Lower leg skin (tissue), 3 donors: ENCODE results near the gene PAOX.

Experiments
- POLR2A ChIP-seq, 2 donors: fragments of 450-650 bp; IDR thresholded peaks; one replicate each; pipeline ENCODE4 v1.6.1; 2016 to 2017; ENCODE audit warnings: antibody characterized with exemption in 2 of 2, mild to moderate bottlenecking in 1 of 2, moderate library complexity in 1 of 2
- TF ChIP-seq, protein P1 (sequence below), 3 donors: fragments of 450-650 bp; IDR thresholded peaks; one replicate each; pipeline ENCODE4 v1.5.1; 2016; ENCODE audit warnings: antibody characterized with exemption in 3 of 3, mild to moderate bottlenecking in 3 of 3, moderate library complexity in 2 of 3

DNA sequence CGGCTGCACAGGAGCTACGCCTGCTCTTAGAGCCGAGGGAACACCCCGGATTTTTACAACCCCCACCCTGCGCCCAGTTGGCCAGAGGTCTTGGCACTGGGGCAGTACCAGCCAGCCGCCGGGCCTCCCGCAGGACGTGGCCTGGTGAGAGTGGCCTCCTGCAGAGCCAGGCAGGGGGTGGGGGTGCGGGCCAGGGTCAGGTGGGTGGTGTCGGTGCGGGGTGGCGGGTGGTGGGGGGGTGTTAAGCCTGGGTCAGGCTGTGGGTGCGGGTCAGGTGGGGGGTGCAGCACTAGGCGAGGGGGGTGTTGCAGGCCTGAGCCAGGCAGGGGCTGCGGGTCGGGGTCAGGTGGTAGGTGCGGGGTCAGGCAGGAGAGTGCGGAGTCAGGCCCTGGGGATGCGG lies 6.6 kb upstream of the PAOX start:
- TF ChIP-seq, protein P1, sequence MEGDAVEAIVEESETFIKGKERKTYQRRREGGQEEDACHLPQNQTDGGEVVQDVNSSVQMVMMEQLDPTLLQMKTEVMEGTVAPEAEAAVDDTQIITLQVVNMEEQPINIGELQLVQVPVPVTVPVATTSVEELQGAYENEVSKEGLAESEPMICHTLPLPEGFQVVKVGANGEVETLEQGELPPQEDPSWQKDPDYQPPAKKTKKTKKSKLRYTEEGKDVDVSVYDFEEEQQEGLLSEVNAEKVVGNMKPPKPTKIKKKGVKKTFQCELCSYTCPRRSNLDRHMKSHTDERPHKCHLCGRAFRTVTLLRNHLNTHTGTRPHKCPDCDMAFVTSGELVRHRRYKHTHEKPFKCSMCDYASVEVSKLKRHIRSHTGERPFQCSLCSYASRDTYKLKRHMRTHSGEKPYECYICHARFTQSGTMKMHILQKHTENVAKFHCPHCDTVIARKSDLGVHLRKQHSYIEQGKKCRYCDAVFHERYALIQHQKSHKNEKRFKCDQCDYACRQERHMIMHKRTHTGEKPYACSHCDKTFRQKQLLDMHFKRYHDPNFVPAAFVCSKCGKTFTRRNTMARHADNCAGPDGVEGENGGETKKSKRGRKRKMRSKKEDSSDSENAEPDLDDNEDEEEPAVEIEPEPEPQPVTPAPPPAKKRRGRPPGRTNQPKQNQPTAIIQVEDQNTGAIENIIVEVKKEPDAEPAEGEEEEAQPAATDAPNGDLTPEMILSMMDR (IDR thresholded peaks at IDR 0.05): no peak
- TF ChIP-seq POLR2A (IDR thresholded peaks at IDR 0.05): no peak
